Epithelial cell of esophagus (primary cell): ENCODE data around the gene CNTN5.

Experiments used
- DNase-seq: peaks from one replicate; pipeline ENCODE4 v3.0.0; 2010; ENCODE audit warnings: low read depth
- H3K4me3 ChIP-seq: 2 replicates; pipeline ENCODE4 v1.5.1; 2011; ENCODE audit warnings: mild to moderate bottlenecking, low read length, control low read depth
- CTCF ChIP-seq: IDR thresholded peaks from 2 replicates; pipeline ENCODE4 v1.5.1; 2011; ENCODE audit warnings: low read depth, mild to moderate bottlenecking, low read length, control low read depth, inconsistent platforms; ENCODE audit not compliant: insufficient read depth; ENCODE audit errors: missing control alignments

The CNTN5 gene

GRCh38 chr11:100296051-100296679, 1275.4 kb downstream of the CNTN5 start:
- TF ChIP-seq CTCF, result no peak
- no peak for DNase-seq
- no peak overlapping the region for H3K4me3 ChIP-seq

- DNase-seq, result peak; percentile 55
- no peak for TF ChIP-seq CTCF
- H3K4me3 ChIP-seq, result no peak overlapping the region
Observed at GRCh38 chr11:100297516-100297915, 1276.8 kb downstream of the CNTN5 start.

GRCh38 chr11:100302824-100303223, 1282.1 kb downstream of the CNTN5 start:
- no peak for DNase-seq
- no peak overlapping the region for H3K4me3 ChIP-seq
- TF ChIP-seq CTCF, result no peak

GRCh38 chr11:100303897-100304296, 1283.1 kb downstream of the CNTN5 start:
- no peak overlapping the region for H3K4me3 ChIP-seq
- TF ChIP-seq CTCF, result no peak
- no peak for DNase-seq

GRCh38 chr11:100308202-100308601, 1287.5 kb downstream of the CNTN5 start:
- H3K4me3 ChIP-seq, result no peak overlapping the region
- DNase-seq, result no peak
- no peak for TF ChIP-seq CTCF

GRCh38 chr11:100315946-100316345, 1295.2 kb downstream of the CNTN5 start:
- TF ChIP-seq CTCF, result no peak
- H3K4me3 ChIP-seq, result no peak overlapping the region
- peak; percentile 33 for DNase-seq

GRCh38 chr11:100316952-100317351, 1296.2 kb downstream of the CNTN5 start:
- no peak for DNase-seq
- TF ChIP-seq CTCF, result no peak
- no peak overlapping the region for H3K4me3 ChIP-seq
